Immature natural killer cell (primary cell): ENCODE data around the gene KLHL12. TPM values are rescaled to one million over a fixed set of nuclear protein-coding genes. Genes with fewer than 3 reads are reported as not detected.

Experiments used
- polyA plus RNA-seq, 3 donors: library from polyadenylated mRNA; unstranded; fragments of 300-500 nt; fragmentation: Illumina TruSeq; gene quantifications; one replicate each; pipeline ENCODE4 v1.2.3, GENCODE V29; 2021

Gene KLHL12
- polyA plus RNA-seq, 3 donors from 2014 or later: 10.7 to 27.7 (median 16.5) TPM

Other genes starting within 250 kb of the KLHL12 start
- gene SYT2, start 216.8 kb downstream of the KLHL12 start, polyA plus RNA-seq: under 1 TPM in 1 of 3 donors, not detected in 2; 0.09 TPM
- gene KDM5B, start 118.8 kb downstream of the KLHL12 start, polyA plus RNA-seq: 10 to 100 TPM in 1 of 3 donors, 1 to 10 TPM in 2; 4.4 to 26.2 (median 8.7) TPM
- gene PCAT6, start 116.3 kb downstream of the KLHL12 start, polyA plus RNA-seq: under 1 TPM in 1 of 3 donors, not detected in 2; 0.73 TPM
- gene RABIF, start 38.1 kb downstream of the KLHL12 start, polyA plus RNA-seq: 10 to 100 TPM; 24.5 to 35.8 (median 25.3) TPM
- gene ADIPOR1, start 31.1 kb upstream of the KLHL12 start, polyA plus RNA-seq: 100 to 1,000 TPM in 1 of 3 donors, 10 to 100 TPM in 2; 81.5 to 149 (median 95.0) TPM
- gene CYB5R1, start 40.0 kb upstream of the KLHL12 start, polyA plus RNA-seq: 10 to 100 TPM; 34.6 to 51.0 (median 48.1) TPM
- 10 to 100 TPM; 55.0 to 83.2 (median 64.2) TPM for gene TMEM183A, start 80.1 kb upstream of the KLHL12 start, polyA plus RNA-seq
- gene PPFIA4, start 99.3 kb upstream of the KLHL12 start, polyA plus RNA-seq: not detected
- not detected for gene MYOG, start 158.8 kb upstream of the KLHL12 start, polyA plus RNA-seq
- 1 to 10 TPM in 1 of 3 donors, under 1 TPM in 1, not detected in 1; 0.18 to 3.7 TPM for gene ADORA1, start 200.5 kb upstream of the KLHL12 start, polyA plus RNA-seq
- gene MYBPH, start 248.6 kb upstream of the KLHL12 start, polyA plus RNA-seq: not detected